K562 (cell line): ENCODE results near the gene ARHGAP10. TPM values are rescaled to one million over a fixed set of nuclear protein-coding genes. Genes with fewer than 3 reads are reported as not detected.

Experiments used
- ARID2 ChIP-seq: fragments of 450-650 bp; IDR thresholded peaks from 2 replicates; pipeline ENCODE4 v1.6.1; 2017; ENCODE audit warnings: antibody characterized with exemption, mild to moderate bottlenecking
- ATF3 ChIP-seq, 2 experiments: fragments of 450-650 bp in 1 of 2; sonication (generic) in 1 of 2; formaldehyde crosslinking in 1 of 2; IDR thresholded peaks in 1 of 2; conservative IDR thresholded peaks in 1 of 2; 2 replicates each; pipeline versions ENCODE4 v1.6.1 to v1.8.1; 2016 to 2023; ENCODE audit warnings: mild to moderate bottlenecking in 2 of 2, moderate library complexity in 2 of 2, inconsistent platforms in 1 of 2, missing genetic modification reagents in 1 of 2
- BACH1 ChIP-seq: fragments of 200-800 bp; sonication (Bioruptor generic); IDR thresholded peaks from 2 replicates; pipeline ENCODE4 v1.6.1; 2016; ENCODE audit warnings: missing genetic modification characterization, missing compliant biosample characterization
- CREM ChIP-seq: IDR thresholded peaks from 2 replicates; pipeline ENCODE4 v1.6.1; 2014; ENCODE audit warnings: antibody characterized with exemption, low read depth
- EP300 ChIP-seq: IDR thresholded peaks from 2 replicates; pipeline ENCODE4 v1.6.1; 2012; ENCODE audit warnings: low read length, improper control_type of control experiment
- FOSL1 ChIP-seq: fragments of 200-800 bp; sonication (Bioruptor generic); conservative IDR thresholded peaks from 2 replicates; pipeline ENCODE4 v1.6.1; 2016; ENCODE audit warnings: missing genetic modification characterization, missing compliant biosample characterization
- GATAD2B ChIP-seq: fragments of 450-650 bp; IDR thresholded peaks from 2 replicates; pipeline ENCODE4 v1.6.1; 2017; ENCODE audit warnings: mild to moderate bottlenecking, borderline replicate concordance
- HMG20A ChIP-seq: fragments of 450-650 bp; formaldehyde crosslinking; conservative IDR thresholded peaks from 2 replicates; pipeline ENCODE4 v1.4.0; 2020; ENCODE audit warnings: mild to moderate bottlenecking, mixed read lengths
- HNRNPL ChIP-seq: fragments of 200-400 bp; formaldehyde crosslinking; IDR thresholded peaks from 2 replicates; pipeline ENCODE4 v1.6.1; 2017; ENCODE audit warnings: low read depth, mild to moderate bottlenecking, low read length
- MAFG ChIP-seq: fragments of 450-650 bp; conservative IDR thresholded peaks from 2 replicates; pipeline ENCODE4 v1.6.1; 2016; ENCODE audit warnings: missing genetic modification characterization, missing compliant biosample characterization
- MAFK ChIP-seq: IDR thresholded peaks from 2 replicates; pipeline ENCODE4 v1.6.1; 2011; ENCODE audit warnings: low read length, improper control_type of control experiment
- NR3C1 ChIP-seq: sonication (generic); formaldehyde crosslinking; IDR thresholded peaks from 2 replicates; pipeline ENCODE4 v1.8.1; 2022; ENCODE audit warnings: missing genetic modification reagents
- NRF1 ChIP-seq, 2 experiments: fragments of 450-650 bp; IDR thresholded peaks in 1 of 2; conservative IDR thresholded peaks in 1 of 2; 2 replicates each; pipeline ENCODE4 v1.6.1; 2014; ENCODE audit warnings: mild to moderate bottlenecking in 2 of 2
- PML ChIP-seq: IDR thresholded peaks from 2 replicates; pipeline ENCODE4 v1.6.1; 2012; ENCODE audit warnings: low read length, inconsistent platforms
- POLR2A ChIP-seq: fragments of 450-650 bp; conservative IDR thresholded peaks from 2 replicates; pipeline ENCODE4 v1.6.1; 2016
- PPARD ChIP-seq: fragments of 250-450 bp; sonication (Bioruptor Pico); IDR thresholded peaks from 2 replicates; pipeline ENCODE4 v1.8.0; 2022; ENCODE audit warnings: inconsistent platforms, mild to moderate bottlenecking, moderate library complexity
- RBM17 ChIP-seq: fragments of 200-400 bp; formaldehyde crosslinking; IDR thresholded peaks from 2 replicates; pipeline ENCODE4 v1.6.1; 2017; ENCODE audit warnings: low read depth, mild to moderate bottlenecking, low read length, borderline replicate concordance
- RCOR1 ChIP-seq, 2 experiments: IDR thresholded peaks; 2 replicates each; pipeline ENCODE4 v1.6.1; 2012; ENCODE audit warnings: low read depth in 2 of 2, low read length in 2 of 2, borderline replicate concordance in 1 of 2, improper control_type of control experiment in 1 of 2
- SMAD1 ChIP-seq: fragments of 150-350 bp; IDR thresholded peaks from 2 replicates; pipeline ENCODE4 v1.6.1; 2014; ENCODE audit warnings: low read length, low read depth; ENCODE audit not compliant: partially characterized antibody
- SP1 ChIP-seq: sonication (generic); formaldehyde crosslinking; IDR thresholded peaks from 2 replicates; pipeline ENCODE4 v1.8.1; 2022; ENCODE audit warnings: mild to moderate bottlenecking, missing genetic modification reagents
- ZBTB12 ChIP-seq: fragments of 250-450 bp; sonication (Bioruptor Pico); IDR thresholded peaks from 2 replicates; pipeline ENCODE4 v1.4.0; 2020
- ZC3H8 ChIP-seq: fragments of 450-650 bp; IDR thresholded peaks from 2 replicates; pipeline ENCODE4 v1.6.1; 2017
- ZNF445 ChIP-seq: fragments of 250-450 bp; sonication (Bioruptor Pico); IDR thresholded peaks from 2 replicates; pipeline ENCODE4 v1.4.0; 2020; ENCODE audit warnings: low read depth, mild to moderate bottlenecking, moderate library complexity
- ZSCAN32 ChIP-seq: fragments of 450-650 bp; formaldehyde crosslinking; IDR thresholded peaks from 2 replicates; pipeline ENCODE4 v1.4.0; 2020; ENCODE audit warnings: mild to moderate bottlenecking, moderate library complexity
- polyA plus RNA-seq, 8 experiments: library from polyadenylated mRNA; depleted of rRNA in 4 of 8; stranded (reverse) in 5 of 8; unstranded in 3 of 8; fragments of >200 nt; fragmentation: Nextera tagmentation in 2 of 8; fragmentation: Illumina TruSeq in 1 of 8; extraction: Ambion mirVana in 2 of 8; extraction: Trizol in 1 of 8; gene quantifications; 2 replicates each; pipeline versions ENCODE4 v1.2.1 to v1.2.3, GENCODE V29; 2011 to 2014; ENCODE audit warnings: inconsistent platforms in 1 of 8, missing spikeins in 1 of 8
- total RNA-seq, 7 experiments: library from RNA; depleted of rRNA in 6 of 7; stranded (reverse); fragments of >200 nt in 6 of 7; fragmentation: Illumina TruSeq in 2 of 7; extraction: Trizol in 2 of 7; gene quantifications; 2 replicates each; pipeline versions ENCODE4 v1.2.1 to v1.2.3, GENCODE V29; 2011 to 2021; ENCODE audit warnings: low replicate concordance in 1 of 7
- TF ChIP-seq, protein P1 (sequence below), 2 experiments: IDR thresholded peaks in 1 of 2; conservative IDR thresholded peaks in 1 of 2; 2 replicates each; pipeline ENCODE4 v1.6.1; 2016; ENCODE audit warnings: low read depth in 2 of 2, mild to moderate bottlenecking in 1 of 2, missing compliant biosample characterization in 1 of 2, missing genetic modification characterization in 1 of 2, moderate library complexity in 1 of 2

The ARHGAP10 gene
- total and polyA plus RNA-seq, 9 of the 15 experiments (the other 6 are each of a cell fraction or from before 2014, with no cell fraction given), result 0.03 to 0.22 (median 0.06) TPM; not detected in 3

GRCh38 chr4:148007314-148007760 lies 275.4 kb downstream of the ARHGAP10 start (continued):
- TF ChIP-seq FOSL1, result peak; percentile 29; the same call in 1 of the 2 replicates
- TF ChIP-seq MAFG (tag), result peak; percentile 62
- no peak for TF ChIP-seq ZNF445 (CRISPR knock-in tag)
- TF ChIP-seq ARID2, result no peak
- no peak for TF ChIP-seq HNRNPL
- TF ChIP-seq PML, result no peak
- peak; percentile 26; the same call in 1 of the 2 replicates for TF ChIP-seq MAFK
- peak; percentile 42; the same call in 1 of the 2 replicates for TF ChIP-seq BACH1 (tag)
- TF ChIP-seq ZBTB12, result no peak
- peak; percentile 78 for TF ChIP-seq ATF3 (IDR thresholded peaks at IDR 0.05)
- no peak for TF ChIP-seq ATF3 (CRISPR knock-in tag; conservative IDR thresholded peaks at IDR 0.05)
- TF ChIP-seq POLR2A, result no peak
- no peak for TF ChIP-seq RCOR1 (IDR thresholded peaks at IDR 0.05; ENCODE audit: borderline replicate concordance in 1 of 2, low read depth in 2 of 2, low read length in 2 of 2)
- TF ChIP-seq NR3C1 (CRISPR knock-in tag), result no peak
- peak; percentile 50; the same call in 1 of the 2 replicates for TF ChIP-seq CREM
- no peak for TF ChIP-seq SP1 (CRISPR knock-in tag)
- TF ChIP-seq PPARD (CRISPR knock-in tag), result no peak
- no peak for TF ChIP-seq RBM17
- no peak for TF ChIP-seq HMG20A (CRISPR knock-in tag)
- no peak for TF ChIP-seq ZSCAN32 (CRISPR knock-in tag)
- no peak for TF ChIP-seq NRF1 (conservative IDR thresholded peaks at IDR 0.05 in 1 of 2, IDR thresholded peaks at IDR 0.05 in 1 of 2)
- no peak for TF ChIP-seq SMAD1
- TF ChIP-seq, protein P1, sequence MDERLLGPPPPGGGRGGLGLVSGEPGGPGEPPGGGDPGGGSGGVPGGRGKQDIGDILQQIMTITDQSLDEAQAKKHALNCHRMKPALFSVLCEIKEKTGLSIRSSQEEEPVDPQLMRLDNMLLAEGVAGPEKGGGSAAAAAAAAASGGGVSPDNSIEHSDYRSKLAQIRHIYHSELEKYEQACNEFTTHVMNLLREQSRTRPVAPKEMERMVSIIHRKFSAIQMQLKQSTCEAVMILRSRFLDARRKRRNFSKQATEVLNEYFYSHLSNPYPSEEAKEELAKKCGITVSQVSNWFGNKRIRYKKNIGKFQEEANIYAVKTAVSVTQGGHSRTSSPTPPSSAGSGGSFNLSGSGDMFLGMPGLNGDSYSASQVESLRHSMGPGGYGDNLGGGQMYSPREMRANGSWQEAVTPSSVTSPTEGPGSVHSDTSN (CRISPR knock-in tag; IDR thresholded peaks at IDR 0.05; ENCODE audit: low read depth), result no peak
- TF ChIP-seq, protein P1 (tag; conservative IDR thresholded peaks at IDR 0.05; ENCODE audit: low read depth), result no peak
- no peak for TF ChIP-seq GATAD2B
- TF ChIP-seq ZC3H8, result no peak
- no peak for TF ChIP-seq EP300
